HepG2 (cell line): ENCODE data around the gene C19orf85. TPM values are rescaled to one million over a fixed set of nuclear protein-coding genes. Genes with fewer than 3 reads are reported as not detected.

Source experiments
- ATAC-seq: fragments of 200-7000 bp; cut with Tn5 transposase; 3 replicates; pipeline ENCODE4 v1.9.1; 2020; ENCODE audit warnings: mild to moderate bottlenecking, moderate library complexity
- BruUV-seq: library from RNA; stranded (reverse); fragments of 400-500 nt; replicated peaks from 2 replicates; lab custom pipeline; 2021; lab: Mats Ljungman, UMichigan
- CTCF ChIA-PET: fragments of 300-600 bp; formaldehyde crosslinking; extraction: SDS; loops from one replicate; lab custom pipeline; 2021; ENCODE audit warnings: low total read pairs, inconsistent platforms, low intra/inter-chr PET ratio; lab: Yijun Ruan, JAX
- POLR2A ChIA-PET: fragments of 350-600 bp; sonication (Branson Sonifier 250); formaldehyde crosslinking; loops from one replicate; lab custom pipeline; 2020; ENCODE audit warnings: antibody characterized with exemption, inconsistent platforms; lab: Yijun Ruan, JAX
- DNase-seq: peaks from one replicate; pipeline ENCODE4 v3.0.0-alpha.2; 2015; ENCODE audit warnings: low spot score
- FAIRE-seq: peaks from 3 replicates; lab custom pipeline; 2011; peaks lifted over from hg19 to GRCh38; lab: Jason Lieb, UNC
- H2AFZ ChIP-seq: one replicate; pipeline ENCODE4 v1.6.1; 2011; ENCODE audit warnings: low read length, inconsistent platforms
- H3K27ac ChIP-seq: fragments of 300-600 bp; 3 replicates; pipeline ENCODE4 v1.8.0; 2011; ENCODE audit warnings: mixed run types, mild to moderate bottlenecking, mixed read lengths, low read length, inconsistent platforms; ENCODE audit not compliant: insufficient read depth; ENCODE audit errors: extremely low read length
- H3K27me3 ChIP-seq, 2 experiments: fragments of 200-600 bp in 1 of 2; 2 replicates in 1 of 2; 3 replicates in 1 of 2; pipeline versions ENCODE4 v1.6.0 to v1.8.0; 2011; ENCODE audit warnings: low read length in 2 of 2, mild to moderate bottlenecking in 2 of 2, moderate library complexity in 2 of 2, inconsistent platforms in 1 of 2; ENCODE audit not compliant: insufficient read depth in 2 of 2, control insufficient read depth in 1 of 2
- H3K36me3 ChIP-seq, 2 experiments: fragments of 200-600 bp in 1 of 2; replicated peaks in 1 of 2; 2 replicates in 1 of 2; 3 replicates in 1 of 2; pipeline versions ENCODE4 v1.5.1 to v1.8.0; 2011; ENCODE audit warnings: low read length in 2 of 2, inconsistent platforms in 1 of 2; ENCODE audit not compliant: insufficient read depth in 2 of 2, control insufficient read depth in 1 of 2
- H3K4me1 ChIP-seq: 2 replicates; pipeline ENCODE4 v1.5.1; 2012; ENCODE audit warnings: low read length, inconsistent platforms; ENCODE audit not compliant: insufficient read depth
- H3K4me2 ChIP-seq: 2 replicates; pipeline ENCODE4 v1.6.0; 2011; ENCODE audit warnings: low read depth, low read length, inconsistent platforms
- H3K4me3 ChIP-seq, 3 experiments: fragments of 200-600 bp in 1 of 3; sonication (generic), shearing (Covaris generic) in 1 of 3; replicated peaks in 1 of 3; 2 replicates each; pipeline ENCODE4 v1.5.1; 2011 to 2016; ENCODE audit warnings: low read length in 3 of 3, inconsistent platforms in 2 of 3, low read depth in 2 of 3, mild to moderate bottlenecking in 2 of 3, control low read depth in 1 of 3, mixed read lengths in 1 of 3; ENCODE audit not compliant: insufficient read depth in 1 of 3
- H3K79me2 ChIP-seq: one replicate; pipeline ENCODE4 v1.6.1; 2011; ENCODE audit warnings: low read length, inconsistent platforms; ENCODE audit not compliant: insufficient read depth
- H3K9ac ChIP-seq: 2 replicates; pipeline ENCODE4 v1.6.0; 2011; ENCODE audit warnings: mild to moderate bottlenecking, low read depth, low read length, inconsistent platforms; ENCODE audit not compliant: insufficient read depth
- H3K9me3 ChIP-seq: 2 replicates; pipeline ENCODE4 v1.5.1; 2012; ENCODE audit warnings: mild to moderate bottlenecking, low read length
- H4K20me1 ChIP-seq: 2 replicates; pipeline ENCODE4 v1.6.0; 2011; ENCODE audit warnings: inconsistent platforms, mild to moderate bottlenecking, low read length, moderate library complexity; ENCODE audit not compliant: insufficient read depth
- ARHGAP35 ChIP-seq: sonication (generic); formaldehyde crosslinking; IDR thresholded peaks from 2 replicates; pipeline ENCODE4 v1.9.0; 2022; ENCODE audit warnings: mild to moderate bottlenecking, inconsistent platforms, moderate library complexity, missing genetic modification reagents, borderline replicate concordance
- CTCF ChIP-seq: sonication (generic); formaldehyde crosslinking; IDR thresholded peaks from 2 replicates; pipeline ENCODE4 v1.5.0; 2020; ENCODE audit warnings: mild to moderate bottlenecking, missing genetic modification reagents, moderate library complexity
- GABPB1 ChIP-seq: IDR thresholded peaks from 2 replicates; pipeline ENCODE4 v1.6.1; 2016; ENCODE audit warnings: mild to moderate bottlenecking, missing genetic modification reagents, moderate library complexity, missing compliant biosample characterization
- HNRNPK ChIP-seq: fragments of 200-400 bp; formaldehyde crosslinking; IDR thresholded peaks from 2 replicates; pipeline ENCODE4 v1.6.1; 2018; ENCODE audit warnings: low read length, low read depth, moderate library complexity, mild to moderate bottlenecking; ENCODE audit not compliant: poor library complexity, severe bottlenecking
- KLF6 ChIP-seq: IDR thresholded peaks from 2 replicates; pipeline ENCODE4 v1.8.0; 2016; ENCODE audit warnings: missing biosample characterization, missing genetic modification reagents
- PAX8 ChIP-seq: sonication (generic); formaldehyde crosslinking; IDR thresholded peaks from 2 replicates; pipeline ENCODE4 v1.8.0; 2022; ENCODE audit warnings: mild to moderate bottlenecking, missing genetic modification reagents, borderline replicate concordance
- SP140L ChIP-seq: sonication (generic); formaldehyde crosslinking; IDR thresholded peaks from 2 replicates; pipeline ENCODE4 v1.4.0; 2020; ENCODE audit warnings: missing genetic modification reagents, borderline replicate concordance
- SRSF9 ChIP-seq: fragments of 200-400 bp; formaldehyde crosslinking; IDR thresholded peaks from 2 replicates; pipeline ENCODE4 v1.6.1; 2018; ENCODE audit warnings: borderline replicate concordance, mild to moderate bottlenecking, low read depth, low read length; ENCODE audit not compliant: insufficient read depth, poor library complexity, severe bottlenecking
- ZBTB46 ChIP-seq: sonication (generic); formaldehyde crosslinking; IDR thresholded peaks from 2 replicates; pipeline ENCODE4 v1.4.0; 2020; ENCODE audit warnings: mild to moderate bottlenecking, missing genetic modification reagents, borderline replicate concordance
- ZFY ChIP-seq: sonication (generic); formaldehyde crosslinking; IDR thresholded peaks from 2 replicates; pipeline ENCODE4 v1.4.0; 2020; ENCODE audit warnings: missing genetic modification reagents
- ZNF276 ChIP-seq: sonication (generic); formaldehyde crosslinking; IDR thresholded peaks from 2 replicates; pipeline ENCODE4 v1.4.0; 2020; ENCODE audit warnings: mild to moderate bottlenecking, low read depth, missing genetic modification reagents
- ZNF331 ChIP-seq: sonication (generic); formaldehyde crosslinking; IDR thresholded peaks from 2 replicates; pipeline ENCODE4 v1.4.0; 2020; ENCODE audit warnings: missing genetic modification reagents
- ZNF687 ChIP-seq: sonication (generic); formaldehyde crosslinking; IDR thresholded peaks from 2 replicates; pipeline ENCODE4 v1.5.1; 2020; ENCODE audit warnings: mild to moderate bottlenecking, missing genetic modification reagents, moderate library complexity
- WGBS: methylation state at CpG from one replicate; pipeline ENCODE4 v1.1.6; 2017; ENCODE audit warnings: low lambda C conversion rate; 5-methylcytosine and 5-hydroxymethylcytosine counted together
- in situ Hi-C: cut with HindIII; loops from 2 replicates; pipeline ENCODE4 v1.10.0; 2017; ENCODE audit warnings: low pct_unique_long_range_greater_than_20kb; ENCODE audit not compliant: extremely low pct_ligation_motif_present
- intact Hi-C: fragments of 100-400 bp; cut with micrococcal nuclease; formaldehyde crosslinking; loops from one replicate; pipeline ENCODE4 v1.10.0; 2022; ENCODE audit not compliant: unreplicated experiment
- polyA plus RNA-seq, 8 experiments: library from polyadenylated mRNA; depleted of rRNA in 3 of 8; stranded (reverse) in 7 of 8; unstranded in 1 of 8; fragments of >200 nt; fragmentation: Illumina TruSeq in 4 of 8; extraction: Trizol in 4 of 8; gene quantifications; 2 replicates each; pipeline versions ENCODE4 v1.2.1 to v1.2.3, GENCODE V29; 2011 to 2016; ENCODE audit warnings: low read depth in 4 of 8, missing spikeins in 1 of 8, mixed read lengths in 1 of 8; ENCODE audit not compliant: insufficient read depth in 1 of 8
- total RNA-seq, 5 experiments: library from RNA; depleted of rRNA; stranded (reverse); fragments of >200 nt; fragmentation: Illumina TruSeq; extraction: Trizol; gene quantifications; 2 replicates each; pipeline ENCODE4 v1.2.3, GENCODE V29; 2016; ENCODE audit warnings: low read depth in 1 of 5

The C19orf85 gene
- total and polyA plus RNA-seq, 2 of the 13 experiments (the other 11 are each of a cell fraction or from before 2014, with no cell fraction given), result not detected

- Histone ChIP-seq H3K9ac (no peak overlapping the region), H4K20me1 (no peaks in the 10 kb centered on the region), H3K27ac (no peak overlapping the region), H3K4me1 (no peaks in the 10 kb centered on the region), H3K4me3 (no peak overlapping the region), H3K27me3 (peaks cover 3 to 48% of the 10 kb centered on the region in 2 experiments; a peak in 4 of 5 replicates), H3K36me3 (no peaks in the 10 kb centered on the region), H2AFZ (no peak overlapping the region), H3K4me2 (no peak overlapping the region), H3K79me2 (no peaks in the 10 kb centered on the region), H3K9me3 (no peaks in the 10 kb centered on the region)
- POLR2A ChIA-PET, result no interaction called here
- no TSS peak for BruUV-seq
- intact Hi-C loops (no loop called here), in situ Hi-C loops (no loop called here)
- ATAC-seq (peak; percentile 68), FAIRE-seq (no peak), DNase-seq (no peak)
- WGBS, result 29% methylated on average over 7 of the region's 16 CpGs
- CTCF ChIA-PET, result no interaction called here
- TF ChIP-seq ZNF687, result peak; percentile 21; the same call in 1 of the 2 replicates
- no peak for TF ChIP-seq SP140L (CRISPR knock-in tag)
- TF ChIP-seq ZBTB46 (CRISPR knock-in tag), result no peak
- TF ChIP-seq SRSF9, result no peak
- TF ChIP-seq GABPB1, result no peak
- TF ChIP-seq ZNF331 (CRISPR knock-in tag), result no peak
- TF ChIP-seq ARHGAP35 (CRISPR knock-in tag), result no peak
- TF ChIP-seq PAX8 (CRISPR knock-in tag), result no peak
- TF ChIP-seq KLF6 (CRISPR knock-in tag), result no peak
- no peak for TF ChIP-seq ZNF276 (CRISPR knock-in tag)
- no peak for TF ChIP-seq HNRNPK
- TF ChIP-seq ZFY (CRISPR knock-in tag), result no peak
- 0 out of 2 replicates have a peak, but pooled peaks have one; percentile 20 for TF ChIP-seq CTCF
Observed at GRCh38 chr19:55447421-55448174, 17.0 kb downstream of the C19orf85 start.
